ENCODE data around the gene SOS2.

DNA sequence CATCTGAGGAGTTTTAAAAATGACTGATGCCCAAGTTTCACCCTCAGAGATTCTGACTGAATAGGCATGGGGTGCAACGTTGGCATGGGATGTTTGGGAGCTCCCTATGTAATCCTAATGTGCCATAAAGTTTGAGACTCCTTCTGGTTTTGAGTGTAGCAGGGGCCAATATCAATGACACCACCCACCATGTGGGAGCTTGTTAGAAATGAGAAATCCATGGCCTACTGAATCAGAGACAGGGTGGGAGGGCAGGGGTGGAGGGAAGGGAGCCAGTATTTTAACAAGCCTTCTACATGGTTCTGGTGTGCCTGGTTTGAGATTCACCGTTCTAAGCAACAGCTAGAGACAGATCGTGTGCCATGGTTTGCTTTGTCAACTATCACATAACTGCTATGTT, 161.1 kb downstream of the SOS2 start:
- TF ChIP-seq, protein P1, sequence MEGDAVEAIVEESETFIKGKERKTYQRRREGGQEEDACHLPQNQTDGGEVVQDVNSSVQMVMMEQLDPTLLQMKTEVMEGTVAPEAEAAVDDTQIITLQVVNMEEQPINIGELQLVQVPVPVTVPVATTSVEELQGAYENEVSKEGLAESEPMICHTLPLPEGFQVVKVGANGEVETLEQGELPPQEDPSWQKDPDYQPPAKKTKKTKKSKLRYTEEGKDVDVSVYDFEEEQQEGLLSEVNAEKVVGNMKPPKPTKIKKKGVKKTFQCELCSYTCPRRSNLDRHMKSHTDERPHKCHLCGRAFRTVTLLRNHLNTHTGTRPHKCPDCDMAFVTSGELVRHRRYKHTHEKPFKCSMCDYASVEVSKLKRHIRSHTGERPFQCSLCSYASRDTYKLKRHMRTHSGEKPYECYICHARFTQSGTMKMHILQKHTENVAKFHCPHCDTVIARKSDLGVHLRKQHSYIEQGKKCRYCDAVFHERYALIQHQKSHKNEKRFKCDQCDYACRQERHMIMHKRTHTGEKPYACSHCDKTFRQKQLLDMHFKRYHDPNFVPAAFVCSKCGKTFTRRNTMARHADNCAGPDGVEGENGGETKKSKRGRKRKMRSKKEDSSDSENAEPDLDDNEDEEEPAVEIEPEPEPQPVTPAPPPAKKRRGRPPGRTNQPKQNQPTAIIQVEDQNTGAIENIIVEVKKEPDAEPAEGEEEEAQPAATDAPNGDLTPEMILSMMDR (conservative IDR thresholded peaks at IDR 0.05; ENCODE audit: low read depth, low read length) = no peak
- TF ChIP-seq EZH2 (IDR thresholded peaks at IDR 0.05; ENCODE audit: low read length, unreplicated experiment) = no peak
- no peak for TF ChIP-seq EZH2phosphoT487 (IDR thresholded peaks at IDR 0.05; ENCODE audit: borderline replicate concordance, low read length)

Data from PC-3 (cell line).